Thymus (tissue), 14 donors: Measurements from ENCODE around the gene TRAP1. TPM values are rescaled to one million over a fixed set of nuclear protein-coding genes. Genes with fewer than 3 reads are reported as not detected.

Experiments
- DNase-seq, 9 donors: peaks; one replicate each; pipeline ENCODE4 v3.0.0-alpha.2; 2013; ENCODE audit warnings: low spot score in 9 of 9, low read depth in 6 of 9, missing footprints in 1 of 9
- H3K27ac ChIP-seq, 2 donors: one replicate each; pipeline ENCODE4 v1.5.1; 2013; ENCODE audit warnings: control low read depth in 1 of 2, low read depth in 1 of 2, low read length in 1 of 2, mild to moderate bottlenecking in 1 of 2, moderate library complexity in 1 of 2
- H3K27me3 ChIP-seq, 2 donors: one replicate each; pipeline ENCODE4 v1.5.1; 2013; ENCODE audit warnings: low read length in 1 of 2; ENCODE audit not compliant: control insufficient read depth in 2 of 2, insufficient read depth in 1 of 2
- H3K36me3 ChIP-seq, 2 donors: one replicate each; pipeline ENCODE4 v1.5.1; 2013; ENCODE audit warnings: low read length in 1 of 2, mild to moderate bottlenecking in 1 of 2, moderate library complexity in 1 of 2; ENCODE audit not compliant: control insufficient read depth in 2 of 2, insufficient read depth in 2 of 2
- H3K4me1 ChIP-seq, 2 donors: one replicate each; pipeline ENCODE4 v1.5.1; 2013; ENCODE audit warnings: low read length in 2 of 2; ENCODE audit not compliant: control insufficient read depth in 2 of 2, insufficient read depth in 2 of 2
- H3K4me3 ChIP-seq, 2 donors: one replicate each; pipeline ENCODE4 v1.5.1; 2013; ENCODE audit warnings: low read length in 2 of 2, control low read depth in 1 of 2, mild to moderate bottlenecking in 1 of 2
- H3K9me3 ChIP-seq, 2 donors: one replicate each; pipeline ENCODE4 v1.5.1; 2013; ENCODE audit warnings: low read length in 1 of 2, mild to moderate bottlenecking in 1 of 2; ENCODE audit not compliant: control insufficient read depth in 2 of 2, insufficient read depth in 1 of 2
- WGBS: extraction: QIAGEN DNeasy Blood & Tissue Kit; methylation state at CpG from one replicate; pipeline ENCODE4 v1.1.7; 2013; 5-methylcytosine and 5-hydroxymethylcytosine counted together
- long read RNA-seq, 10 donors: transcript quantifications; one replicate each; lab custom pipeline, GENCODE V29; 2026
- polyA plus RNA-seq: library from polyadenylated mRNA; stranded (reverse); fragments of 200-250 nt; gene quantifications from one replicate; pipeline ENCODE4 v1.2.3, GENCODE V29; 2013
- total RNA-seq: library from RNA; stranded (reverse); fragments of 120-200 nt; gene quantifications from one replicate; pipeline ENCODE4 v1.2.4, GENCODE V29; 2013
- donor health status: healthy.

TRAP1 gene
- total RNA-seq: 48.4 TPM
- 46.5 TPM for polyA plus RNA-seq
- long read RNA-seq, donor 1, partial matches to known transcripts: 0 of 1 reads
- long read RNA-seq, donor 1, other reads (novel, unspliced or antisense): 0 of 1 reads
- long read RNA-seq, donor 2: 0 reads
- long read RNA-seq, donor 3, transcript TRAP1-210 (3 exons, 547 nt): minor isoform, 6 of 41 reads
- long read RNA-seq, donor 3, transcript TRAP1-201 (18 exons, 2,296 nt): major isoform, 29 of 41 reads
- long read RNA-seq, donor 3, partial matches to known transcripts: 6 of 41 reads
- long read RNA-seq, donor 3, other reads (novel, unspliced or antisense): 0 of 41 reads
- long read RNA-seq, donor 4, transcript TRAP1-201 (18 exons, 2,296 nt): major isoform, 17 of 18 reads
- long read RNA-seq, donor 4, partial matches to known transcripts: 0 of 18 reads
- long read RNA-seq, donor 4, other reads (novel, unspliced or antisense): 0 of 18 reads
- long read RNA-seq, donor 5, transcript TRAP1-201 (18 exons, 2,296 nt): major isoform, 34 of 63 reads
- long read RNA-seq, donor 5, partial matches to known transcripts: 25 of 63 reads
- long read RNA-seq, donor 5, other reads (novel, unspliced or antisense): 0 of 63 reads
- long read RNA-seq, donor 6, transcript TRAP1-201 (18 exons, 2,296 nt): major isoform, 17 of 20 reads
- long read RNA-seq, donor 6, partial matches to known transcripts: 0 of 20 reads
- long read RNA-seq, donor 6, other reads (novel, unspliced or antisense): 0 of 20 reads
- long read RNA-seq, donor 7, transcript TRAP1-201 (18 exons, 2,296 nt): major isoform, 18 of 20 reads
- long read RNA-seq, donor 7, partial matches to known transcripts: 0 of 20 reads
- long read RNA-seq, donor 7, other reads (novel, unspliced or antisense): 0 of 20 reads
- long read RNA-seq, donor 8, transcript TRAP1-201 (18 exons, 2,296 nt): major isoform, 10 of 16 reads
- long read RNA-seq, donor 8, partial matches to known transcripts: 5 of 16 reads
- long read RNA-seq, donor 8, other reads (novel, unspliced or antisense): 0 of 16 reads
- long read RNA-seq, donor 9, transcript TRAP1-201 (18 exons, 2,296 nt): major isoform, 15 of 16 reads
- long read RNA-seq, donor 9, partial matches to known transcripts: 0 of 16 reads
- long read RNA-seq, donor 9, other reads (novel, unspliced or antisense): 0 of 16 reads
- long read RNA-seq, donor 10, transcript TRAP1-201 (18 exons, 2,296 nt): major isoform, 9 of 9 reads
- long read RNA-seq, donor 10, partial matches to known transcripts: 0 of 9 reads
- long read RNA-seq, donor 10, other reads (novel, unspliced or antisense): 0 of 9 reads

DNA sequence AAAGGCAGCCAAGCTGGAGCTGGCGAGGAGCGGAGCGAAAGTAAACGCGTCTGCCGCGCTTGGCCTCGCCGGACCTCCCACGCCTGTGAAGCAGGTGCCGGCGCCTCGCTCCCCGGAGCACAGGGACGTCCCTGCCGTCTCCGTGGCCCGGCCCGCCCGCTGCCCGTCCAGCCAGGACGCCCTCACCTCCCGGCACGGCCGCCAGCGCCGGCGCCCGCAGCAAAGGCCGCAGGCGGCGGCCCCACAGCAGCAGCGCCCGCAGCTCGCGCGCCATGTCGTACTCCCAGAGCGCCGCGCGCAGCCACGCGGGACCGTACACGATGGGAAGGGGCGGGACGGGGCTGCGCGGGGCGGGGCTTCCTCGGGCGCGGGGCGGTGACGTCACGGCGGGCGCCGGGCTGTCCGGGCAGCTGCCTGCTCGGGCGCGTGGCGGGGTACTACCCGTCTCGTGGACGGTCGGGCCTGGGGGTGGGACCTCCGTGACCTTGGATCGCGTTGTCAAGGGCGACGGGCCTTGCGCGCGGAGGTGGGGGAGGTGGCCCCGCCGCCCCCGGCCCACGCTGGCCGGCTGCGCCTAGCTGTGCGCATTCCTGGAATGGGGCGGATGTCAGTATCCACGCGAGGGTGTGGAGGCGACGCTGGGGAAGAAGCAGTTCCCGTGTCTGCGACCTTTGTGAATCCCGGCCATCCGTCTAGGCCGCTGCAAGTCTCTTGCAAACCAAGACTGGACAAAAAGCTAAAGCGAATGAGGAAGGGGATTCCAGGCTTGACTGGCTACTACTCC, at the start of gene TRAP1:
TRAP1 (minus strand) TSS at position 290 of the 784 bp plus-strand sequence; CDS start at position 274, 16 bp downstream.
- Histone ChIP-seq H3K4me3 (peak within 1 kb of the TSS; percentile 81 to 86), H3K9me3 (no peaks in the 10 kb centered on the region), H3K36me3 (peaks cover 3 to 12% of the 10 kb centered on the region in 2 donors), H3K4me1 (peaks cover 8 to 10% of the 10 kb centered on the region in 2 donors), H3K27ac (peak within 1 kb of the TSS in 1 of 2 donors; percentile 91), H3K27me3 (no peaks in the 10 kb centered on the region)
- WGBS: 1% methylated on average over 95 of the region's 95 CpGs
- peak; percentile 31 to 90 (median 78) for DNase-seq

- H3K9me3 ChIP-seq: no peaks in the 10 kb centered on the region
- 99% methylated on average over 3 of the region's 3 CpGs for WGBS
- H3K36me3 ChIP-seq: peaks cover 86 to 96% of the 10 kb centered on the region in 2 donors
- H3K27me3 ChIP-seq: no peaks in the 10 kb centered on the region
- no peak overlapping the region for H3K27ac ChIP-seq
- H3K4me1 ChIP-seq: no peaks in the 10 kb centered on the region
- DNase-seq: no peak
- no peak overlapping the region for H3K4me3 ChIP-seq
Measured at GRCh38 chr16:3766177-3766576, 48.9 kb upstream of the TRAP1 start.

GRCh38 chr16:3764409-3764808, 47.1 kb upstream of the TRAP1 start:
- Histone ChIP-seq H3K27ac (no peak overlapping the region), H3K4me1 (no peaks in the 10 kb centered on the region), H3K4me3 (no peak overlapping the region), H3K36me3 (peaks cover 75 to 86% of the 10 kb centered on the region in 2 donors), H3K9me3 (no peaks in the 10 kb centered on the region), H3K27me3 (no peaks in the 10 kb centered on the region)
- 98% methylated on average over 3 of the region's 3 CpGs for WGBS
- DNase-seq: no peak

GRCh38 chr16:3762107-3762750, 44.9 kb upstream of the TRAP1 start:
- no peak overlapping the region for H3K4me3 ChIP-seq
- no peak for DNase-seq

DNA sequence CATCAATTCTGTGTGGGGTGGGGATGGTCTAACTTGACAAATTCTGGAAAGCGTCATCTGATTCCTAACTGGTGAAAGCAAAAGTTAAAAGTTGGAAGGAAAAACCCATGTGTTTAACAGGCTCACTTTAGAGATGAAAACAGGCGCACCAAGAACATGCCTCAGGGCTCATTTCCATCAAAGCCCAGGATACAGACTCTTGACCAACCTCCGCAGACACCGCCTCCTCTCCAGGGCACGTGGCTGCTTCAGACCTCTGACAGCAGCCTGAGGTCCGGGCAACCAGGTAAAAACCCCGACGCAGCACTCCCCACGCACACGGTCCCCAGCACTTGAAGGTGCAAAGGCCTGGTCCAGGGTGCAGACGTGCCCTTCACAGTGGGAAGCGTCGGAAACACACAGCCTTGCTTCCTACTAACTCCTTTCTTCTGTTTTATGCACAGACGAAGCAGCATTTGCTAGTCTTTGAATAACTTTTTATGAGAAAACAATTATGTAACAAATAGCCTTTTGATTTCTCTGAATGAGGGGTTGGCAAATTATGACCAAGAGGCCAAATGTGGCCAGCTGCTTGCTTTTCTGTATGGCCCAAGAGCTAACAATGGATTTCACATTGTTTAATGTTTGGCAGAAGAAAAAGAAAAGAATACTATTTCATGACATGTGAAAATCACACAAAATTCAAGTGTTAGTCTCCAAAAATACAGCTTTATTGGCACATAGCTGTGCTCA, 44.2 kb upstream of the TRAP1 start:
- peaks cover 74 to 79% of the 10 kb centered on the region in 2 donors for H3K36me3 ChIP-seq
- no peaks in the 10 kb centered on the region for H3K4me1 ChIP-seq
- 96% methylated on average over 14 of the region's 14 CpGs for WGBS
- no peak for DNase-seq
- no peak overlapping the region for H3K27ac ChIP-seq
- H3K9me3 ChIP-seq: no peaks in the 10 kb centered on the region
- H3K27me3 ChIP-seq: no peaks in the 10 kb centered on the region
- H3K4me3 ChIP-seq: no peak overlapping the region

More at GRCh38 chr16:3762107-3762750, 44.9 kb upstream of the TRAP1 start:
- Histone ChIP-seq H3K4me1 (no peaks in the 10 kb centered on the region), H3K9me3 (no peaks in the 10 kb centered on the region), H3K27me3 (no peaks in the 10 kb centered on the region), H3K27ac (no peak overlapping the region), H3K36me3 (peaks cover 74 to 79% of the 10 kb centered on the region in 2 donors)
- 98% methylated on average over 25 of the region's 25 CpGs for WGBS

DNA sequence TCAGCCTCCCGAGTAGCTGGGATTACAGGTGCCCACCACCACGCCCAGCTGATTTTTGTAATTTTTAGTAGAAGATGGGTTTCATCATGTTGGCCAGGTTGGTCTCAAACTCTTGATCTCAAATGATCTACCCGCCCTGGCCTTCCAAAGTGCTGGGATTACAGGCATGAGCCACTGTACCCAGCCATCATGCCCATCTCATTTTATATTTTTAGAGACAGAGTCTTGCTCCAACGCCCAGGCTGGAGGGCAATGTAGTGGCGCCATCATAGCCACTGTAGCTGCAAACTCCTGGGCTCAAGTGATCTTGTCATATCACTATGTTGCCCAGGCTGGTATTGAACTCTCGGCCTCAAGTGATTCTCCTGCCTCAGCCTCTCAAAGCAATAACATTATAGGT, 43.2 kb upstream of the TRAP1 start:
- Histone ChIP-seq H3K4me3 (no peak overlapping the region), H3K27ac (no peak overlapping the region), H3K27me3 (no peaks in the 10 kb centered on the region), H3K9me3 (no peaks in the 10 kb centered on the region), H3K36me3 (peaks cover 73 to 74% of the 10 kb centered on the region in 2 donors), H3K4me1 (no peaks in the 10 kb centered on the region)
- no peak for DNase-seq
- WGBS: 98% methylated on average over 6 of the region's 6 CpGs

GRCh38 chr16:3759736-3760135, 42.4 kb upstream of the TRAP1 start:
- H3K36me3 ChIP-seq: peaks cover 66 to 73% of the 10 kb centered on the region in 2 donors
- no peaks in the 10 kb centered on the region for H3K4me1 ChIP-seq
- H3K27me3 ChIP-seq: no peaks in the 10 kb centered on the region
- no peak overlapping the region for H3K27ac ChIP-seq
- DNase-seq: no peak
- no peaks in the 10 kb centered on the region for H3K9me3 ChIP-seq
- no peak overlapping the region for H3K4me3 ChIP-seq
- WGBS: 98% methylated on average over 5 of the region's 5 CpGs
